Measurements from ENCODE around the gene CELSR2. TPM values are rescaled to one million over a fixed set of nuclear protein-coding genes. Genes with fewer than 3 reads are reported as not detected.
"Not testable (repeated sequence)": the region's sequence is repeated elsewhere in the genome, so short reads cannot be mapped to it uniquely, and the experiment has no call there.

Gene CELSR2
- polyA plus RNA-seq, 1 donor from 2014 or later, result 0.15 TPM

- Mint-ChIP-seq H3K9me3 (no peaks in the 10 kb centered on the region), H3K4me3 (peak overlapping the region; percentile 85 to 100 (median 96)), H3K27me3 (peaks cover 2% of the 10 kb centered on the region), H3K36me3 (peaks cover 1% of the 10 kb centered on the region), H3K4me1 (peaks cover 8 to 11% (median 9%) of the 10 kb centered on the region in 3 donors), H3K27ac (peak overlapping the region in 1 of 3 donors; percentile 2)
Observed at GRCh38 chr1:109283748-109284600, 34.6 kb downstream of the CELSR2 start.

GRCh38 chr1:109286762-109287161 is 37.4 kb downstream of the CELSR2 start:
- H3K27ac Mint-ChIP-seq, H3K36me3 Mint-ChIP-seq, H3K9me3 Mint-ChIP-seq, H3K27me3 Mint-ChIP-seq, H3K4me3 Mint-ChIP-seq: not testable (repeated sequence)
- H3K4me1 Mint-ChIP-seq, result peaks cover 9 to 11% (median 11%) of the 10 kb centered on the region in 3 donors

DNA sequence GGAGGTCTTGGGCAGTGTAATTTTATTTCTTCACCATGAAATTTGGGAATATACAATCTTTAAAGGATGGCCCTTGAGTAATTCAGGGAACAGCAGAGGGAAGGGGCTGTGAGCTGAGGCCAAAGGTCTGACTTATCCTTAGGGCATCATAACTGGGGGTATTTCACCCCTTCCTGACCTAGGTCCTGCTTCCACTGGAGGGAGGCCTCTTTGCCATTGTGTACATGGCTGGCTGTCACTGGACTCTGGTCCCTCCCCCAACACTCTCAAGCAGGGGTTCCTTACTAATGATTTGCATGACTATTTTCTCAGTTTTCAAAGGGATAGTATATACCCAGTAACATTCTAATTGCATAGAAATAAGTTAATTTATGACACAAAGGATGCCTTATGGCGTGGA is 40.8 kb downstream of the CELSR2 start:
- no peaks in the 10 kb centered on the region for H3K36me3 Mint-ChIP-seq
- H3K9me3 Mint-ChIP-seq, result no peaks in the 10 kb centered on the region
- H3K27ac Mint-ChIP-seq, result no peak overlapping the region
- H3K4me1 Mint-ChIP-seq, result peaks cover 14 to 18% (median 15%) of the 10 kb centered on the region in 3 donors
- peaks cover 11% of the 10 kb centered on the region for H3K27me3 Mint-ChIP-seq
- no peak overlapping the region for H3K4me3 Mint-ChIP-seq

GRCh38 chr1:109290998-109291397 is 41.7 kb downstream of the CELSR2 start:
- Mint-ChIP-seq H3K27me3 (peaks cover 14% of the 10 kb centered on the region), H3K36me3 (no peaks in the 10 kb centered on the region), H3K27ac (peak overlapping the region in 1 of 3 donors; percentile 11), H3K9me3 (no peaks in the 10 kb centered on the region), H3K4me3 (peak overlapping the region in 1 of 4 donors; percentile 41), H3K4me1 (peaks cover 17 to 25% (median 19%) of the 10 kb centered on the region in 3 donors)

DNA sequence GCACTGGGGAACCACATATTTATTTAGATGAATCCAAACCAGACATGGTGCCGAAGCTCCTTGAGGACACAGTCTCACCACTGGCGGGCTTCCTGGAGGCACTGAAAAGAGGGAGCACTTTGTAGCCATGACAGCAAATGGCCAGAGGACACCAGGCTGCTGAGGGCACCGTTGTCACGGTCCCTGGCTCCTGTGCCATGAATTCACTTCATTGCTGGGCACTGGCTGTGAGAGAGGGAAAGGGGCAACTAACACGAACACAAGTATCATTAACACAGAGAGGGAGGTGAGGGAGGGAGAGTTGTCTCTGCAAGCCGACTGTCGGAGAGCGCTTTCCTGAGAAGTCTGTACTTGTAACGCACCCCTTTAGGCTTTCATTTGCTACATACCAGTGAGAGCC is 43.0 kb downstream of the CELSR2 start:
- Mint-ChIP-seq H3K36me3 (no peaks in the 10 kb centered on the region), H3K27me3 (peaks cover 14% of the 10 kb centered on the region), H3K27ac (no peak overlapping the region), H3K4me1 (peaks cover 17 to 25% (median 19%) of the 10 kb centered on the region in 3 donors), H3K9me3 (no peaks in the 10 kb centered on the region), H3K4me3 (peak overlapping the region in 1 of 4 donors; percentile 42)

- no peaks in the 10 kb centered on the region for H3K36me3 Mint-ChIP-seq
- no peak overlapping the region for H3K4me3 Mint-ChIP-seq
- no peak overlapping the region for H3K27ac Mint-ChIP-seq
- no peaks in the 10 kb centered on the region for H3K9me3 Mint-ChIP-seq
- H3K27me3 Mint-ChIP-seq, result peaks cover 15% of the 10 kb centered on the region
- H3K4me1 Mint-ChIP-seq, result peaks cover 17 to 25% (median 19%) of the 10 kb centered on the region in 3 donors
Observed at GRCh38 chr1:109293026-109293425, 43.7 kb downstream of the CELSR2 start.

GRCh38 chr1:109294481-109294880 is 45.1 kb downstream of the CELSR2 start:
- no peaks in the 10 kb centered on the region for H3K9me3 Mint-ChIP-seq
- H3K27me3 Mint-ChIP-seq, result peaks cover 23% of the 10 kb centered on the region
- H3K36me3 Mint-ChIP-seq, result no peaks in the 10 kb centered on the region
- H3K4me3 Mint-ChIP-seq, result peak overlapping the region in 2 of 4 donors; percentile 85
- peaks cover 17 to 25% (median 19%) of the 10 kb centered on the region in 3 donors for H3K4me1 Mint-ChIP-seq
- no peak overlapping the region for H3K27ac Mint-ChIP-seq

- peak overlapping the region in 1 of 3 donors; percentile 32 for H3K27ac Mint-ChIP-seq
- peaks cover 17 to 25% (median 20%) of the 10 kb centered on the region in 3 donors for H3K4me1 Mint-ChIP-seq
- H3K36me3 Mint-ChIP-seq, result no peaks in the 10 kb centered on the region
- H3K9me3 Mint-ChIP-seq, result no peaks in the 10 kb centered on the region
- peaks cover 31% of the 10 kb centered on the region for H3K27me3 Mint-ChIP-seq
- H3K4me3 Mint-ChIP-seq, result peak overlapping the region in 1 of 4 donors; percentile 53
Observed at GRCh38 chr1:109295712-109296415, 46.5 kb downstream of the CELSR2 start.

DNA sequence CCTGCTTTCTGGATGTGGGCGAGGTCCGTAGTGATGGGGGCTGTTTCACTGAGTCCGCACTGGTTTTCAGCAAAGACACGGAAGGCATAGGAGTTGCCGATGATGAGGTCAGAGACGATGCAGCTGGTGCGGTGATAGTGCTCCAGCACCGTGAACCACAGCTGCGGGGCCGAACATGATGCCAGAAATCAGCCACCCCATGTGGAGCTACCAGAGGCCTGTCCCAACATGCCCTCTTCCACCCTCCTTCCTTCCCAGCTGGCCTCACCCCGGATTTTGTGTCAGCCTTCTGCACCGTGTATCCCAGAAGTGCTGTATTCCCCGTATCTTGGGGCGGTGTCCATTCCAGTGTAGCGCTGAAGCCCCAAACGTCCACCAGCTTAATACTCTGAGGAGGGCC is 47.4 kb downstream of the CELSR2 start:
- Mint-ChIP-seq H3K36me3 (no peaks in the 10 kb centered on the region), H3K4me1 (peaks cover 14 to 25% (median 20%) of the 10 kb centered on the region in 3 donors), H3K9me3 (no peaks in the 10 kb centered on the region), H3K4me3 (no peak overlapping the region), H3K27ac (no peak overlapping the region), H3K27me3 (peaks cover 31% of the 10 kb centered on the region)

DNA sequence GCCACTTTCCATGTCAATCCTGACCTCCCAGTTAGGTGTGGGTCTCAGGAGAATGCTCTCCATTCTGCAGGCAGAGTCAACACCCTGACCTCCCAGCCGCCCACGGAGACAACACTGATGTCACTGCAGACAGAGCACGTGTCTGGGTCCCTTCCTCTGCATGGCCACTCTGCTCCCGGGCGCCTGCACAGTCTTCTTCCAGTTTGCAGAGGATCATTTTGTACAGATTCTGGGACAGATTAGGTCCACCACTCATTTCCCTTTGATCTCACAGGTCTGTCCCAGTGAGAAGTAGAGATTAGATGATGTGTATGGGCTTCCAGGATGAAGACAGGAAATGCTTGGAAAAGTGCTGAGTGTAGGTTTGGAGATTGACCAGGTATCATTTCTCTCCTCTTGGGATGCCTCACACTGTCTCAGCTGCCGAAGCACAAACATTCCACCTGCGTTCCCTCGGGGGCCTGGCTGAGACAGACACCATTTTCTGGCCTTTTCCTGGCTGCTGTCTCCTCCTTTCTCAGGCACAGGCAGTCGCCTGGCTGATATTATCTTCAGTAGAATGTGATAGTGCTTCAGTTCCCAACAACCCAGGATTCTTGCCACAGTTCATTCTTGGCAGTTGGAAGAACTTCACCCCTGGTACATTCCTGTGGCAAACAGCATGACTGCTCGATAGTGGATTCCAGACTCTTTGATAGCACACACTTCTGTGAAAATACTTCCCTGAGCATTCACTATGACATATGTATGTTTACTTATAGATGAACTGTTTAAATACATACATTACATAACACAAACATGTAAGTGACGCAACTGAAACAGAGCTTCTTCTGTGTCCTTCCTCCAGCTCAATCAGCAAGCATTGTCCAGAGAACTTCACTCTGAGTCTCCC is 49.6 kb downstream of the CELSR2 start:
- H3K4me3 Mint-ChIP-seq, result no peak overlapping the region
- H3K36me3 Mint-ChIP-seq, result no peaks in the 10 kb centered on the region
- peaks cover 29% of the 10 kb centered on the region for H3K27me3 Mint-ChIP-seq
- peaks cover 13 to 20% (median 18%) of the 10 kb centered on the region in 3 donors for H3K4me1 Mint-ChIP-seq
- H3K9me3 Mint-ChIP-seq, result no peaks in the 10 kb centered on the region
- H3K27ac Mint-ChIP-seq, result peak overlapping the region in 1 of 3 donors; percentile 93

DNA sequence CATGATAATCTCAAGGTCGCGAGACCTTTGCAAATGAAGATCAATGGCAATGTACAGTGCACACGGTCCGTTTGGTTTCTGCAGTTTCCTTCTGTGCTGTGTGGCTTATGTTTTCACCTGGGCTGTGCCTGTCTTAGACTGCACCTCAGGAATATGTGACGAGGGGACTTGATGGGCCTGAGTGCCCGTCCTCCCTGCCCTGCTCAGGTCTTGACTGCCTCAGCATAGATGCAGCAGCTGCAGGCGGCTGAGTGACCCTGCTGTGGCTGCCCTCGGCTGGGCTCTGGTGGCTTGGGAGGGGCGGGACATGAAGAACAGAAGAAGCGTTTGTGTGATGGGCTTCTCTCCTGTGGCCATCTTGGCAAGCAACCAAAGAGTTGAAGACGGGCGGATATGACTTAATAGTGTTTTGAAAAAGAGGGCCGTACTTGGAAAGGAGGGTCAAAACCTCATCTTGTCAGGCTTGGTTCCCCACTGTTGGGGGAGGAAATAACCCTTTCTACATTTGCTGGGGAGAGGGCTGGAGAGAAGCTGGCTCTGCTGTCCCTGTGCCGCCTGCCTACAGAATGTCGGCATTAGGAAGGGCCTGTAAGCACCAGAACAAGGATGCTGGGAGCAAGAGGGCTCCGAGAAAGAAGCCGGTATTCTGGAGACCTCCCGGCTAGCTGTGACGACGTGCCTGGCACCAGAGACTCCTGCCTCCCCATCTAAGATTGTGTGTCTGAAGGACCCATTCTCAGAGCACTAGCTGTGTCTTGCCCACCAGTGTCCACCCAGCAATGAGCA is 50.4 kb downstream of the CELSR2 start:
- H3K4me1 Mint-ChIP-seq, result peaks cover 6 to 12% (median 10%) of the 10 kb centered on the region in 3 donors
- H3K9me3 Mint-ChIP-seq, result no peaks in the 10 kb centered on the region
- peaks cover 27% of the 10 kb centered on the region for H3K27me3 Mint-ChIP-seq
- H3K27ac Mint-ChIP-seq, result no peak overlapping the region
- H3K36me3 Mint-ChIP-seq, result no peaks in the 10 kb centered on the region
- H3K4me3 Mint-ChIP-seq, result no peak overlapping the region

GRCh38 chr1:109300650-109301151 is 51.4 kb downstream of the CELSR2 start:
- Mint-ChIP-seq H3K27me3 (peaks cover 22% of the 10 kb centered on the region), H3K27ac (peak overlapping the region in 1 of 3 donors; percentile 46), H3K4me3 (no peak overlapping the region), H3K9me3 (no peaks in the 10 kb centered on the region), H3K36me3 (no peaks in the 10 kb centered on the region), H3K4me1 (peaks cover under 1 to 2% (median 2%) of the 10 kb centered on the region in 3 donors)

GRCh38 chr1:109301874-109302273 is 52.5 kb downstream of the CELSR2 start:
- H3K9me3 Mint-ChIP-seq, result no peaks in the 10 kb centered on the region
- H3K27me3 Mint-ChIP-seq, result peaks cover 24% of the 10 kb centered on the region
- peaks cover 0 to 2% (median 0%) of the 10 kb centered on the region in 3 donors for H3K4me1 Mint-ChIP-seq
- no peaks in the 10 kb centered on the region for H3K36me3 Mint-ChIP-seq
- H3K27ac Mint-ChIP-seq, result no peak overlapping the region
- no peak overlapping the region for H3K4me3 Mint-ChIP-seq

All from IgD-negative memory B cell (primary cell).